ENCODE measurements around the gene AGRN.
"Not testable (repeated sequence)": the region's sequence is repeated elsewhere in the genome, so short reads cannot be mapped to it uniquely, and the experiment has no call there.

The AGRN gene

DNA sequence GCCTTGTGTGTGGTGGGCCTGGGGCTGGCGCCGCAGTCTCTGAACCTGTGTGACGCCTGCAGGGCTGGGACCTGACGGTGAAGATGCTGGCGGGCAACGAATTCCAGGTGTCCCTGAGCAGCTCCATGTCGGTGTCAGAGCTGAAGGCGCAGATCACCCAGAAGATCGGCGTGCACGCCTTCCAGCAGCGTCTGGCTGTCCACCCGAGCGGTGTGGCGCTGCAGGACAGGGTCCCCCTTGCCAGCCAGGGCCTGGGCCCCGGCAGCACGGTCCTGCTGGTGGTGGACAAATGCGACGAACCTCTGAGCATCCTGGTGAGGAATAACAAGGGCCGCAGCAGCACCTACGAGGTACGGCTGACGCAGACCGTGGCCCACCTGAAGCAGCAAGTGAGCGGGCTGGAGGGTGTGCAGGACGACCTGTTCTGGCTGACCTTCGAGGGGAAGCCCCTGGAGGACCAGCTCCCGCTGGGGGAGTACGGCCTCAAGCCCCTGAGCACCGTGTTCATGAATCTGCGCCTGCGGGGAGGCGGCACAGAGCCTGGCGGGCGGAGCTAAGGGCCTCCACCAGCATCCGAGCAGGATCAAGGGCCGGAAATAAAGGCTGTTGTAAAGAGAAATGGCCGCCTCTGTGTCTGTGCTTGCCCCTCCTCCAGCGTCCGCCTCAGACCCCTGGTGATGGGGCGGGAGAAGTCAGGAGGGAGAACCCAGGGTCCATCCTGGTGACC is 5.8 kb upstream of the AGRN start:
- peaks cover 0 to 5% of the 10 kb centered on the region in 2 donors for H3K9me3 ChIP-seq (replicated peaks in 1 of 2; ENCODE audit: control insufficient read depth in 2 of 2, insufficient read depth in 1 of 2, low read depth in 1 of 2, low read length in 2 of 2)
- H3K4ac ChIP-seq (ENCODE audit: low read length): peak overlapping the region; percentile 32
- H2BK5ac ChIP-seq (ENCODE audit: low read length): peak overlapping the region; percentile 21
- peak overlapping the region; percentile 67 for H3K23ac ChIP-seq (ENCODE audit: low read depth, low read length, poor library complexity)
- no peak overlapping the region for H3K27ac ChIP-seq (replicated peaks; ENCODE audit: low read length)
- no CpG with 5 or more reads among the region's 41 CpGs for WGBS, 2 donors (ENCODE audit: extremely low coverage in 2 of 2, insufficient read length in 2 of 2, insufficient replicate concordance in 1 of 2)
- peak overlapping the region; percentile 92 for H2BK15ac ChIP-seq (ENCODE audit: low read length)
- peak overlapping the region; percentile 95 for H3K18ac ChIP-seq (ENCODE audit: low read length)
- H4K8ac ChIP-seq (ENCODE audit: low read depth, low read length): peak overlapping the region; percentile 72
- peak overlapping the region; percentile 35 for H2BK12ac ChIP-seq (ENCODE audit: low read length)
- peak overlapping the region; percentile 88 for H2BK120ac ChIP-seq (ENCODE audit: low read depth, low read length)
- H3K27me3 ChIP-seq (ENCODE audit: control insufficient read depth in 3 of 3, insufficient read depth in 3 of 3, low read depth in 1 of 3, low read length in 3 of 3): peaks cover 0 to 5% (median 0%) of the 10 kb centered on the region in 3 experiments
- peak overlapping the region; percentile 79 for H3K4me2 ChIP-seq (ENCODE audit: insufficient read depth, low read length, poor library complexity, severe bottlenecking)
- H3K4me3 ChIP-seq (ENCODE audit: low read length in 2 of 2): peak overlapping the region; percentile 55 to 82
- peak overlapping the region; percentile 96 for H4K91ac ChIP-seq (ENCODE audit: low read depth, low read length, poor library complexity)
- peak overlapping the region; percentile 85 for H2AFZ ChIP-seq (ENCODE audit: low read length)
- peaks cover 4% of the 10 kb centered on the region for H3K79me1 ChIP-seq (ENCODE audit: low read depth, low read length)
- peak overlapping the region; percentile 65 for H3K9ac ChIP-seq (ENCODE audit: low read depth, low read length, poor library complexity)
- H3K36me3 ChIP-seq (replicated peaks in 1 of 2; ENCODE audit: control insufficient read depth in 2 of 2, insufficient read depth in 2 of 2, low read length in 2 of 2): no peaks in the 10 kb centered on the region
- no peak for DNase-seq (ENCODE audit: low spot score)
- H3K4me1 ChIP-seq (ENCODE audit: control insufficient read depth in 2 of 2, insufficient read depth in 1 of 2, low read depth in 1 of 2, low read length in 2 of 2): peaks cover 13% of the 10 kb centered on the region in 2 donors
- peak overlapping the region; percentile 90 for H2AK5ac ChIP-seq (ENCODE audit: low read depth, low read length)
- H3K14ac ChIP-seq (ENCODE audit: low read length): peak overlapping the region; percentile 91

DNA sequence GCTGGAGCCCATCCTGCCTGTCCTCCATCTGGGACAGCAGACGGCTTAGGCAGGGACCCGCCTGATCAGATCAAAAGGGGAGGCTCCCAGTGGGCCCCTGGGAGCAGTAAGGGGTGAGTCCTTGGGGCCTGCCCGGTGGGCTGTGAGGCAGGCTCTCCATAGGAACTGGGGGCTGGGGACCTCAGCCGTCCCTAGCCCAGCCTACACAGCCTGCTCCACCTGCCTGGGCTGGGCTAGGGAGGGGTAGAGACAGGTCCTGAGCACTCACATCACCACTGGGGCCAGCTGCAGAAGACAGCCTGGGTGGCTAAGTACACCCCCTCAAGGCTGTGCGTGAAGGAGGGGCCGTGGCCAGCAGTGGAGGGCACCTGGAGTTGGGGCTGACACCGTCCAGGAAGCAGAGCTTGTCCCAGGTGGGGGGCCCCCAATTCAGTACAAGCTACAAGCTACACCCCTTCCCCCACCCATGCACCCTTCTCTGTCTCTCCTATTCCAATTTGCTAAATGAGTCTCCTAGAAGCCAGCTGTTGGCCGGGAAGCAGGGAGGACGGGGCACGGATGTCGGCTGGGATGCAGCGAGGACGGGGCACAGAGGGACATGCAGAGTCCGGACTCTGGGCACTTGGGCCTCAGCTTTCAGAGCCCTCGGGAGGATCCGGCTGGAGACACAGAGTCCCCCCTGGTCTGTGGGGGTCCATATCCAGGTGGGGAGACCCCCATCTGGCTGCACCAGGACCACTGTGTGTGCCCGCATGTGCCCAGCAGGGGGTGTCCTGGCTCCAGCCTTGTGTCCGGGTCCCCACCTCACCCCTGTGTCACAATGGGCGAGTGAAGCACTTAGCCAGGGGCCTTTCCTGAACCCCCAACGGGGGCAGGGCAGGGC is 4.9 kb upstream of the AGRN start:
- H3K9ac ChIP-seq (ENCODE audit: low read depth, low read length, poor library complexity): no peak overlapping the region
- H2BK120ac ChIP-seq (ENCODE audit: low read depth, low read length): no peak overlapping the region
- H3K27me3 ChIP-seq (ENCODE audit: control insufficient read depth in 3 of 3, insufficient read depth in 3 of 3, low read depth in 1 of 3, low read length in 3 of 3): peaks cover 0 to 5% (median 0%) of the 10 kb centered on the region in 3 experiments
- H3K14ac ChIP-seq (ENCODE audit: low read length): no peak overlapping the region
- H3K27ac ChIP-seq (replicated peaks; ENCODE audit: low read length): no peak overlapping the region
- peak overlapping the region; percentile 82 for H3K18ac ChIP-seq (ENCODE audit: low read length)
- no peak overlapping the region for H4K8ac ChIP-seq (ENCODE audit: low read depth, low read length)
- H3K4me3 ChIP-seq (ENCODE audit: low read length in 2 of 2): no peak overlapping the region
- H3K36me3 ChIP-seq (replicated peaks in 1 of 2; ENCODE audit: control insufficient read depth in 2 of 2, insufficient read depth in 2 of 2, low read length in 2 of 2): no peaks in the 10 kb centered on the region
- peak overlapping the region; percentile 92 for H2BK15ac ChIP-seq (ENCODE audit: low read length)
- no CpG with 5 or more reads among the region's 20 CpGs for WGBS, 2 donors (ENCODE audit: extremely low coverage in 2 of 2, insufficient read length in 2 of 2, insufficient replicate concordance in 1 of 2)
- peak overlapping the region; percentile 90 for H2AK5ac ChIP-seq (ENCODE audit: low read depth, low read length)
- H3K9me3 ChIP-seq (replicated peaks in 1 of 2; ENCODE audit: control insufficient read depth in 2 of 2, insufficient read depth in 1 of 2, low read depth in 1 of 2, low read length in 2 of 2): peaks cover 0 to 5% of the 10 kb centered on the region in 2 donors
- no peak for DNase-seq (ENCODE audit: low spot score)
- no peak overlapping the region for H2BK5ac ChIP-seq (ENCODE audit: low read length)
- peak overlapping the region; percentile 1 for H4K91ac ChIP-seq (ENCODE audit: low read depth, low read length, poor library complexity)
- no peak overlapping the region for H3K23ac ChIP-seq (ENCODE audit: low read depth, low read length, poor library complexity)
- H3K4ac ChIP-seq (ENCODE audit: low read length): no peak overlapping the region
- peaks cover 5% of the 10 kb centered on the region for H3K79me1 ChIP-seq (ENCODE audit: low read depth, low read length)
- peak overlapping the region; percentile 43 for H2BK12ac ChIP-seq (ENCODE audit: low read length)
- H3K4me1 ChIP-seq (ENCODE audit: control insufficient read depth in 2 of 2, insufficient read depth in 1 of 2, low read depth in 1 of 2, low read length in 2 of 2): peaks cover 13% of the 10 kb centered on the region in 2 donors
- H2AFZ ChIP-seq (ENCODE audit: low read length): no peak overlapping the region
- no peak overlapping the region for H3K4me2 ChIP-seq (ENCODE audit: insufficient read depth, low read length, poor library complexity, severe bottlenecking)

DNA sequence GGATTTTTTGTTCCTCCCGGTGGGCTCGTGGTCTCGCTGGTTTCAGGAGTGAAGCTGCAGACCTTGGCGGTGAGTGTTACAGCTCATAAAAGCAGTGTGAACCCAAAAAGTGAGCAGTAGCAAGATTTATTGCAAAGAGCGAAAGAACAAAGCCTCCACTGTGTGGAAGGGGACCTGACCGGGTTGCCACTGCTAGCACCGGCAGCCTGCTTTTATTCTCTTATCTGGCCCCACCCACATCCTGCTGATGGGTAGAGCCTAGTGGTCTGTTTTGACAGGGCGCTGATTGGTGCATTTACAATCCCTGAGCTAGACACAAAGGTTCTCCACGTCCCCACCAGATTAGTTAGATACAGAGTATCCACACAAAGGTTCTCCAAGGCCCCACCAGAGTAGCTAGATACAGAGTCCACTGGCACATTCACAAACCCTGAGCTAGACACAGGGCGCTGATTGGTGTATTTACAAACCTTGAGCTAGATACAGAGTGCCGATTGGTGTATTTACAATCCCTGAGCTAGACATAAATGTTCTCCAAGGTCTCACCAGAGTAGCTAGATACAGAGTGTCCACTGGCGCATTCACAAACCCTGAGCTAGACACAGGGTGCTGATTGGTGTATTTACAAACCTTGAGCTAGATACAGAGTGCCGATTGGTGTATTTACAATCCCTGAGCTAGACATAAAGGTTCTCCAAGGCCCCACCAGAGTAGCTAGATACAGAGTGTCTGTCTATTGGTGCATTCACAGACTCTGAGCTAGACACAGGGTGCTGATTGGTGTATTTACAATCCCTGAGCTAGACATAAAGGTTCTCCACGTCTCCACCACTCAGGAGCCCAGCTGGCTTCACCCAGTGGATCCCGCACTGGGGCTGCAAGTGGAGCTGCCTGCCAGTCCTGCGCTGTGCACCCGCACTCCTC is 2.3 kb upstream of the AGRN start:
- not testable (repeated sequence) for H2AK5ac ChIP-seq (ENCODE audit: low read depth, low read length); H4K91ac ChIP-seq (ENCODE audit: low read depth, low read length, poor library complexity); H3K27me3 ChIP-seq (ENCODE audit: control insufficient read depth in 3 of 3, insufficient read depth in 3 of 3, low read depth in 1 of 3, low read length in 3 of 3); H3K18ac ChIP-seq (ENCODE audit: low read length); H3K36me3 ChIP-seq (replicated peaks in 1 of 2; ENCODE audit: control insufficient read depth in 2 of 2, insufficient read depth in 2 of 2, low read length in 2 of 2); H3K4me3 ChIP-seq (ENCODE audit: low read length in 2 of 2); H2BK120ac ChIP-seq (ENCODE audit: low read depth, low read length); H3K4me2 ChIP-seq (ENCODE audit: insufficient read depth, low read length, poor library complexity, severe bottlenecking); H2AFZ ChIP-seq (ENCODE audit: low read length); DNase-seq (ENCODE audit: low spot score); H2BK15ac ChIP-seq (ENCODE audit: low read length); H3K9ac ChIP-seq (ENCODE audit: low read depth, low read length, poor library complexity); H3K4ac ChIP-seq (ENCODE audit: low read length); H3K27ac ChIP-seq (replicated peaks; ENCODE audit: low read length); H3K9me3 ChIP-seq (replicated peaks in 1 of 2; ENCODE audit: control insufficient read depth in 2 of 2, insufficient read depth in 1 of 2, low read depth in 1 of 2, low read length in 2 of 2); H4K8ac ChIP-seq (ENCODE audit: low read depth, low read length); H3K14ac ChIP-seq (ENCODE audit: low read length); H3K23ac ChIP-seq (ENCODE audit: low read depth, low read length, poor library complexity)
- peaks cover 23 to 25% of the 10 kb centered on the region in 2 donors for H3K4me1 ChIP-seq (ENCODE audit: control insufficient read depth in 2 of 2, insufficient read depth in 1 of 2, low read depth in 1 of 2, low read length in 2 of 2)
- peaks cover 21% of the 10 kb centered on the region for H3K79me1 ChIP-seq (ENCODE audit: low read depth, low read length)
- H2BK5ac ChIP-seq (ENCODE audit: low read length): peak overlapping the region; percentile 82
- no CpG with 5 or more reads among the region's 17 CpGs for WGBS, 2 donors (ENCODE audit: extremely low coverage in 2 of 2, insufficient read length in 2 of 2, insufficient replicate concordance in 1 of 2)
- peak overlapping the region; percentile 58 for H2BK12ac ChIP-seq (ENCODE audit: low read length)

All from neuronal stem cell (in vitro differentiated cells).